Measurements from ENCODE around the gene MTHFD1L. TPM values are rescaled to one million over a fixed set of nuclear protein-coding genes. Genes with fewer than 3 reads are reported as not detected.
A peak's percentile ranks its signal among the peaks of the same experiment; 100 is the strongest.
"Not testable (repeated sequence)": the region's sequence is repeated elsewhere in the genome, so short reads cannot be mapped to it uniquely, and the experiment has no call there.

Gene MTHFD1L
- 26.9 TPM for polyA plus RNA-seq (ENCODE audit: insufficient read length)

DNA sequence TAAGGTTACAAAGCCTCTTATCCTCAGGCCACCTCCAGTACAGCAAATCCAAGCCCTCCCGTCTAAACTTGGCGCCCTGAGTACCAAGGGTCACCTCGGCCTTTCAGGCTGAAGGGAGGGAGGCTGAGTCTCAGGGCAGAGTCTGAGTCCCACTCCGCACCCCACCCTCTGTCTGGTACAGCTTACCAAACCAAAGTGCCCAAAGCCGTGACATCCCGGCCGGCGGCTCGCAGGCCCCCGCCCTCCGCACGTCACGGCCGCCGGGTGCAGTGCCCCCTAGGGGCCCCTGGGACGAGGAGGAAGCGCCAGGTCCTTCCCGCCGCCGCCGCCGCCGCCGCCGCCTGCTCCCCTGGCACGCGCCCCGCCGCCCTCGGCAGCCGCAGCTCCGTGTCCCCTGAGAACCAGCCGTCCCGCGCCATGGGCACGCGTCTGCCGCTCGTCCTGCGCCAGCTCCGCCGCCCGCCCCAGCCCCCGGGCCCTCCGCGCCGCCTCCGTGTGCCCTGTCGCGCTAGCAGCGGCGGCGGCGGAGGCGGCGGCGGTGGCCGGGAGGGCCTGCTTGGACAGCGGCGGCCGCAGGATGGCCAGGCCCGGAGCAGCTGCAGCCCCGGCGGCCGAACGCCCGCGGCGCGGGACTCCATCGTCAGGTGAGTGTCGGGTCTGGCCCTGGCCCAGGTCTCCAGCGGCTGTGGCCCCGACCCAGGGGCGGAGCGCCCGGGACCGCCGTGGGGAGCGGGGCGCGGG is at the start of gene MTHFD1L:
Gene MTHFD1L (plus strand): TSS at position 297 of the 741 bp plus-strand sequence. CDS start 121 bp downstream, at position 418.
- peak; percentile 62 for DNase-seq

DNA sequence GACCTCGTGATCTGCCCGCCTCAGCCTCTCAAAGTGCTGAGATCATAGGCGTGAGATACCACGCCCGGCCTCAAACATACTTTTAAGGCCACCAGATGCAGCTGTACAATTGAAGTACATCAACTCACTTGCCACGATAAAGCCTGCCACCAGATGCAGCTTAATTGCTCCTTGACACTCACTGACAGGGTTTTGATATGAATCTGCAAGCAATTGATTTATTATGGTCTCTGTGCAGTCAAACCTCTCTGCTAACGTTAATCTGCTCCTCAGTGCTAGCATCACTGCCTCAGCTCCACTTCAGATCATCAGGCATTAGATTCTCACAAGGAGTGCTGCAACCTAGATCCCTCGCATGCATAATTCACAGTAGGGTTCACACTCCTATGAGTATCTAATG is 48.9 kb upstream of the MTHFD1L start:
- not testable (repeated sequence) for DNase-seq

DNA sequence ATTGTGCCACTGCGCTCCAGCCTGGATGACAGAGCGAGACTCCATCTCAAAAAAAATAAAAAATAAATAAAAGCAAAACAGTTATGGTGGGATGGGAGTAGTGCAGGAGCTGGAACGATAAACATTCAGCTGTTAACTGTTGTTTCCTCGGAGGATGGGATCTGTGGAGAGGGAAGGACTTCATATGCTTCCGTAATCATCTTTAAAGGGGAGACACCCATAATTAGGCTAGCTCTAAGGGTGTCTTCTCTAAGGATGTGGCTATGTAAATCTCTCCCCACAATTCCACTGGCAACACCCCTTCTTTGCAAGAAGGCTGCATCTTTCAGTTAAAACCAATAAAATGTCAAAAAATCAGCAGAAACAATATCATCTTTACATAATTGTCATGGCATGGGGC is 42.6 kb upstream of the MTHFD1L start:
- no peak for DNase-seq

DNA sequence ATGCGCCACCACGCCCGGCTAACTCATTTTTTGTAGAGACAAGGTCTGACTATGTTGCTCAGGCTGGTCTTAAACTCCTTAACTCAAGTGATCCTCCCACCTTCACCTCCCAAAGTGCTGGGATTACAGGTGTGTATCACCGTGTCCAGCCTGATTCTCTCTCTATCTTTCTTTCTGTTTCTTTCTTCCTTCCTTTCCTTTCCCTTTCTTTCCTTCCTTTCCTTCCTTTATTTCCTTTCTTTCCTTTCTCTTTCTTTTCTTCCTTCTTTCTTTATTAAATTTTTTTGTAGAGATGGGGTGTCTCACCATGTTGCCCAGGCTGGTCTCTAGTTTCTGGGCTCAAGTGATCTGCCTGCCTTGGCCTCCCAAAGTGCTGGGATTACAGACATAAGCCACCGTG is 38.7 kb upstream of the MTHFD1L start:
- DNase-seq: no peak

DNA sequence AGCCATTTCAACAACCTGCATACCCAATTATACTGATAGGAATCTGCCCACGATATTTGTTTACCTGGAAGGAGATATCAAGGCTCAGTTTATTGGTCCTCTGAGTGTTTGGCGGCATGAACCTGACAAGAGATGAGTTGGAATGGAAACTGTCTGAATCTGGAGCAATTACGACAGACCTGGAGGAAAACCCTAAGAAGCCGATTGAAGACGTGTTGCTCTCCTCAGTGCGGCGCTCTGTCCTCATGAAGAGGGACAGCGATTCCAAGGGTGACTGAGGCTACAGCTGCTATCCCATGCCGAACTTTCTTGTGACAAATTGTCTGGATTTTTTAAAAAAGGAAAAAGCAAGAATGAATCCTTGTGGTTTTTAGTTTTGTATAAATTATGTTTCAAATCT is 37.4 kb upstream of the MTHFD1L start:
- DNase-seq: not testable (repeated sequence)

DNA sequence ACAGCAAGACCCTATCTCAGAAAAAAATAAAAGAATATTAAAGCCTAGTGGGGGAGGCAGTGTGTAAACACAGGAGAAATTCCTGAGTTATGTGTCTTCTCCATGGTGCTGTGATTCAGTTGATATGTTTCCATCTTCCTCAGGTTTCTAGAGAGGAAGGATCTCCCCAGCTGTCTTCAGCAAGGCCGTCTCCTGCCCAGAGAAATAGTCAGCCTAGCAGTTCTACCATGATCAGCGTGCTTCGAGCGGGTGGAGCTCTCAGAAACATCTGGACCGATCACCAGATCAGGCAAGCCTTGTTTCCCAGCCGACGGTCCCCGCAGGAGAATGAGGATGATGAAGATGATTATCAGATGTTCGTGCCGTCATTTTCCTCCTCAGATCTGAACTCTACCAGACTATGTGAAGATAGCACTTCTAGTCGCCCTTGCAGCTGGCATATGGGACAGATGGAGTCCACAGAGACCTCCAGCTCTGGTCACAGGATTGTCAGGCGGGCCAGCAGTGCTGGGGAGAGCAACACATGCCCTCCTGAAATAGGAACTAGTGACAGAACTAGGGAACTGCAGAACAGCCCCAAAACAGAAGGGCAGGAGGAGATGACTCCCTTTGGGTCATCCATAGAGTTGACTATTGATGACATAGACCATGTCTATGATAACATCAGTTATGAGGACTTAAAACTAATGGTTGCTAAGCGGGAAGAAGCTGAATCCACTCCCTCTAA is 34.9 kb upstream of the MTHFD1L start:
- no peak for DNase-seq

DNA sequence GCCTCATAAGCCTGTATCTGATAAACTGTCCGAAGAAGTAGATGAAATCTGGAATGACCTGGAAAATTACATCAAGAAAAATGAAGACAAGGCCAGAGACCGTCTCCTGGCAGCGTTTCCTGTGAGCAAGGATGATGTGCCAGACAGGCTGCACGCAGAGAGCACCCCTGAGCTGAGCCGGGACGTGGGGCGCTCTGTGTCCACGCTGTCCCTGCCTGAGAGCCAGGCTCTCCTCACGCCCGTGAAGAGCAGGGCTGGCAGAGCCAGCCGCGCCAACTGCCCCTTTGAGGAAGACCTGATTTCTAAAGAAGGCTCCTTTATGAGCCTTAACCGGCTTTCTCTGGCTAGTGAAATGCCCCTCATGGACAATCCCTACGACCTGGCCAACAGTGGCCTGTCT is 33.9 kb upstream of the MTHFD1L start:
- DNase-seq: no peak

DNA sequence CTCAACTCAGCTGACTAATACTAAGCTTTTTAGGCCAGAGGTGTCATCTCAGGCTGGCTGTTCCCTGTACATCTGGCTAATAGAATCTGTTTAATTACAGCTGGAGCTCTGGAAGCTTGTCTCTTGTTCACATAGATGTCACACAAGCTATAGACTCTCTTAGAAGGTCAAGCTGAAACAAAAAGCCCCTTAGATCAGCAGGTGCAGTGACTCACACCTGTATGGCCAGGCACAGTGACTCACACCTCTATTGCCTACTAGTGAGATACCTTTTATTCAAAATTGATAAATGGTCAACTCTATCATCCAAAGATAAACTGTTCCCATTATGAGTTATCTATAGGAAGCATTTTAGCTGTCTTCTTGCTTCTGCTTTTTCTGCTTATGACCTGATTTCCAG is 29.9 kb upstream of the MTHFD1L start:
- DNase-seq: no peak

DNA sequence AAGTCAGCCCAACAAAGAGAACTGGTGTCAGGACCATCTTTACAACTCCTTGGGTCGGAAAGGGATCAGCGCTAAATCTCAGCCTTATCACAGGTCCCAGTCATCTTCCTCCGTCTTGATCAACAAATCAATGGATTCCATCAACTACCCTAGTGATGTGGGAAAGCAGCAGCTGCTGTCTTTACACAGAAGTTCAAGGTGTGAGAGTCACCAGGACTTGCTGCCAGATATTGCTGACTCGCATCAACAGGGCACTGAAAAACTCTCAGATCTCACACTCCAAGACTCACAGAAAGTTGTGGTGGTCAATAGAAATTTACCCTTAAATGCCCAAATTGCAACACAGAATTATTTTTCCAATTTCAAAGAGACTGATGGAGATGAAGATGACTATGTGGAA is 25.3 kb upstream of the MTHFD1L start:
- no peak for DNase-seq

DNA sequence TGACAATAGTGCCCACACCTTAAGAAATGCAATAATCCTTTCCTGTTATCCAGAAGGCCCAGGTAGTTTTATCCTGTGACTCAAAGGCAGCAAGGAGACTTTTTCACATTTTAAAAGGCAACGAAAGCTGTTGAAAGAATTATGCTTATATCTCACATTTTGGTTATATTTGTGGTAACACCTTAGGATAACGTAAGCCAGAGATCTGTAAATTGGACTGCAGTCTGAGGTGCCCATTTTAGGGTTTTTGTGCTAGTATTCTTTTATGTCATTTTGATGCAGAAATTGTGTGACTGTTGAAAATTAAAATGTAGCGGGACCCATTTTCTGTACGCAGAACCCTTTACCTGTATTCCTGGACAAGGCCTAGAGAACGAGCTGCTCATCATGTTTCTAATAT is 24.3 kb upstream of the MTHFD1L start:
- DNase-seq: no peak

DNA sequence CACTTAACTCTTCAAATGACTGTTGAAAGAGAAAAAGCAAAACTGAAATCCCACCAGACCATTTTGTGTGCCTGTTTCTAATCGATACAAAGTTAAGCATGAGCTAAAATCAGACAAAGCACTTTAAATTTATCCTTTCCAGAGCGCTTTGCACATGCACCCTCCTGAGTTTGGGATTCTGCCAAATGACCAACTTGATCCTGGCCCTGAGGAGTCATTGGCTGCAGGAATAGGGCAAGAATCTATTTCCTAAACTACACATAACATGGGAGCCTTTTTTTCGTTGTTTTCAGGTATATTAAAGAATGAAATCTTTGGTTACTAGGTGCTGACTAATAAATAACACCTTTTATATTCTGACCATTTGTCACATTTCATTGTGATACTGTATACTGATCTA is 23.8 kb upstream of the MTHFD1L start:
- DNase-seq: no peak

DNA sequence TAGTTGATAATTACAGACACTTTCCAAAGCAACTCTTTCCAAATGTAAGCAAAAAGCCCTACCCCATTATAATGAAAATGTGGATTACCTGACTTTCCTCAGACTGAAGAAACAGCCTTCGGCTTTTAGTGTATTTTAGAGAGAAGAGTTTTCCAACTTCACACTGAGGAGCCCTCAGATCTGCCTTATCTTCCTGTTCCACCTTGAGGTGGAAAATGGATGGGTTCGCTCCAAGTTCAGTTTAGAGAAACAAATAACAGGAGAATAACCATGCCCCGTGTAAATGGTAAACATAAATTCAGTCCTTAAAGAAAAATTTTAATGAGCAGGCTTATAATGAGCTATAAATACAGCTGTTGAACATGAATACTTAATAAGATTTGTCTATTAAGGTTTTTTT is 21.1 kb upstream of the MTHFD1L start:
- no peak for DNase-seq

DNA sequence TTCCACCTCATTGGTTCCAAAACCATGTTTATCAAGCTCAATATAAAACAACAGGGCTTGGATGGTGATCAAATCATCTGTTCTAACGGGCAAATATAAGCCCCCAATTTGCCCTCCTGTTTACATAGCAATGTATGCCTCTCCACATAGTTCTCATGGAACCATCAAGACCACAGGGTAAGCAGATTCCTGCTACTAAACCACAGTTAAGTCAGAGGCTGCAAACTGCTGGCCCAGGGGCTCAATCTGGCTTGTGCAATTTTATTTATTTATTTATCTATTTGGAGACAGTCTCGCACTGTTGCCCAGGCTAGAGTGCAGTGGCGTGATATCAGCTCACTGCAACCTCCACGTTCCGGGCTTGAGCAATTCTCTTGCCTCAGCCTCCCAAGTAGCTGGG is 18.9 kb upstream of the MTHFD1L start:
- no peak for DNase-seq

DNA sequence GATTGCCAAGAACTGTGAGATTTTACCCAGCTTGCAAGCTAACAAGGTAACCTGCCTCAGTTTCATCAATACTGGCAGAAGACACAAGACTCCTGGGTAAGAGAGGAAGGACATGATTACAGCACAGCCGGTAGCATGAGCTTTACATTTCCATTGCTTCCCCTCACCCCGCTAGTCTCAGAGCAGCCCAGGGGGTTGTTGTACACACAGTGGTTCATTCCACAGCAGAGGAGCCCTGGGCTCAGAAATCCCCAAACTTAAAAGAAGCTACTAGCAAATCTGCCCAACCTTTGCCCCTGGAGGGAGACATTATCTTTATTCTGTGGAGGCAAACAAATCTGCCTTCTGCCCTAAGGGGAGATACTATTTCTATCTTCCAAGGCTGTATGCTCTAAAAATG is 17.1 kb upstream of the MTHFD1L start:
- DNase-seq: no peak

DNA sequence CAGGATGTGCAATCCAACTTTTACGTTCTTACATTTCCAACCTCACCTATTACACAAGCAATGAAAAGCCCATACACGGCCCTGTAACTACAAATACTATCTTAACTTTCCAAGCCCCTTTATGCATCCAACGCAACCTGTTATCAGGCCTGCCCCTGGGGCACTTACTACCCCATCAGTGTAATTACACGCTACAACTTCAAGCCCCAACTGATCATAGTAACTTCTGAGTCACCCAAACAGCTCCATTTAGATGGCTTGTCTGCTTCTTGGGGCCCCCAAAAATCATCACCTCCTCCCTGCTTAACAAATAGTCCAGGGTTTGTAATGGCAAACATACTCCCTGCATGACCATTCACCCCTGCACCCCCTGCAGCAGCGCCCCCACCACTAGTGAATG is 11.1 kb upstream of the MTHFD1L start:
- not testable (repeated sequence) for DNase-seq

DNA sequence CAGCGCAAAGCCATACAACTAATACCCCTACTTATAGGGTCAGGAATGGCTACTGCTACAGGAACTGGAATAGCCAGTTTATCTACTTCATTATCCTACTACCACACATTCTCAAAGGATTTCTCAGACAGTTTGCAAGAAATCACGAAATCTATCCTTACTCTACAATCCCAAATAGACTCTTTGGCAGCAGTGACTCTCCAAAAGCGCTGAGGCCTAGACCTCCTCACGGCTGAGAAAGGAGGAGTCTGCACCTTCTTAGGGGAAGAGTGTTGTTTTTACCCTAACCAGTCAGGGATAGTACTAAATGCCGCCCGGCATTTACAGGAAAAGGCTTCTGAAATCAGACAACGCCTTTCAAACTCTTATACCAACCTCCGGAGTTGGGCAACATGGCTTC is 10.3 kb upstream of the MTHFD1L start:
- not testable (repeated sequence) for DNase-seq

DNA sequence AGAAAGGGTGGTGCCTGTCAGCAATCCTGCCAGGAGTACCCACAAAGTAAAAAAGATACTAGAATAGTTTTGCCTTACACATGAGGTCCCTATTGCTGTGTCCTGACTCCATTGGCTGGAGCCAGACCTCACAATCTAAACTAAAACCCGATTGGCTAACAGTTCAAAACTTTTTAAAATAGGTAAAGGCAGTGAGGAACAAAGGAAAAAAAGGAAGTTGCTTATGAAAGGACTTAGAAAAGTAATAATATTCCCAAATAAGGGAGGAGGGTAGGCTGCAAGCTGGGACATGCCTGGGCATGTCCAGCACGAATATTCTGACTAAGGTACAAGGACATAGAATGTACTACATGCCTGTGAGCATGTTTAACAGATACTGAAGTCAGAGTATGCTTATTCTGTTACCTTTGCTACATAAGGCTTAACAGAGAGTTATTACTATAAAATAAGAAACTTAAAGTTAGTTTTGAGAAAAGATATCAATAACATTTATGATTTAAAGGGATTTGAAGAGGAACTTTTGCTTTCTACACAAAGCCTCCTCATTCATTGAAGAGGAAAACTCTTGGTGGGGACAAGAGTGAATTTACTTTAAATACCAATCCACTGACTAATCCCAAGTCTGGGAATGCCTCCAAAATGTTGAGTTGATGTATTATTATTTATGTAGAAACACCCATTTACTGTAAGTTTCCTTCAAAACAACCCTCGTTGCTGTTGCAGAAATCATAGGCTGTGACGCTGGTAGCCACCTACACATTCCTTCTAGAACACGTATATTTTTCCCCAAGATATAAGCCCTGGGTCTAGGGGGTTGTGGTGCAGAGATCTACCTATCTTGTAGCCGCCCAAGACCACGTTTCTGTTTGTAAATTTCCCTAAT is 8.2 kb upstream of the MTHFD1L start:
- DNase-seq: peak; percentile 82

DNA sequence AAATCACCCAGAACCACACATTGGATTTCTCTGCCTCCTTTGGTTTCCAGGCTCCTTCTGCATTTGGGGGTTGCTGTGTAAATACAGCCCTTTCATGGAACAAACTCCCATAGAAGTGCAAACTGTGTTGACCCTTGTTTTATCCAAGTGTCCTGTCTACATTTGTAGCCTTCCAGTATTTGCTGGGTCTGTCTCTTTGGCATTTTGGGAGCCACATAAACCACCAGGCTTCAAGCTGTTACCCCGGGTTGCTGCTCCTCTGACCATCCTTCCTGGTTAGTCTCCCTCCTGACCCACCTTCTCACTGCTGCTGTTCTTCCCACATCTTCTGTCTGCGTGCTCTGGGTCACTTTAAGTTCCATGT is 7.6 kb upstream of the MTHFD1L start:
- no peak for DNase-seq

DNA sequence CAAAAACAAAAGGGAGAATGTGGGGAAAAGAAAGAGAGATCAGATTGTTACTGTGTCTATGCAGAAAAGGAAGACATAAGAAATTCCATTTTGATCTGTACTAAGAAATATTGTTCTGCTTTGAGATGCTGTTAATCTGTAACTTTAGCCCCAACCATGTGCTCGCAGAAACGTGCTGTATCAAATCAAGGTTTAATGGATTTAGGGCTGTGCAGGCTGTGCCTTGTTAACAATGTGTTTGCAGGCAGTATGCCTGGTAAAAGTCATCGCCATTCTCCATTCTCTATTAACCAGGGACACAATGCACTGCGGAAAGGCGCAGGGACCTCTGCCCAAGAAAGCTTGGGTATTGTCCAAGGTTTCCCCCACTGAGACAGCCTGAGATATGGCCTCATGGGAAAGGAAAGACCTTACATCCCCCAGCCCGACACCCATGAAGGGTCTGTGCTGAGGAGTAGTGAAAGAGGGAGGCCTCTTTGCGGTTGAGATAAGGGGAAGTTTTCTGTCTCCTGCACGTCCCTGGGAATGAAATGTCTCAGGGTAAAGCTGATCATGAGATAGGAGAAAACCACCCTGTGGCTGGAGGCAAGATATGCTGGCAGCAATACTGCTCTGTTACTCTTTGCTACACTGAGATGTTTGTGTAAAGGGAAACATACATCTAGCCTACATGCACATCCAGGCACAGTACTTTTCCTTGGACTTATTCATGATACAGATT is 3.9 kb upstream of the MTHFD1L start:
- DNase-seq: not testable (repeated sequence)

DNA sequence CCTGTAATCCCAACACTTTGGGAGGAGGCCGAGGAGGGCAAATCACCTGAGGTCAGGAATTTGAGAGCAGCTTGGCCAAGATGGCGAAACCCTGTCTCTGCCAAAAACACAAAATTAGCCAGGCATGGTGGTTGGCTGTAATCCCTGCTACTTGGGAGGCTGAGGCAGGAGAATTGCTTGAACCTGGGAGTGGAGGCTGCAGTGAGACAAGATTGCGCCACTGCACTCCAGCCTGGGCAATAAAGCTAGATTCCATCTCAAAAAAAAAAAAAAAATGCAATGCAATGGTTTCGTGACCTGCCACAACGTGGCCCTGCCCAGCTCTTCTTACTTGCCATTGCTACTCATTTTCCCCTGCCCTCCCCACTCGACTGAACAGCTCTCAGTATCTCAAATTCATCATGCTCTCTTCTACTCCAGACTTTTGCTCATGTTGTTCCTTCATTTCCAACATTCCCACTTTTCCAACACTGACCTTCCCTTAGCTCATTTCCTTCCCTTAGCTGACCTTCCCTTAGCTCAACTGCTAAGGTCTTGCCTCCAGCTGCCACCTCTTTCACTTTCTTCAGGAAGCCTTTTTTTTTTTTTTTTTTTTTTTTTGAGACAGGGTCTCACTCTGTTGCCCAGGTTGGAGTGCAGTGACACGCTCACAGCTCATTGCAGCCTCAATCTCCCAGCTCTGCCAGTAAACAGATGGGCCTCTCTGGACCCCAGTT is 2.1 kb upstream of the MTHFD1L start:
- no peak for DNase-seq

DNA sequence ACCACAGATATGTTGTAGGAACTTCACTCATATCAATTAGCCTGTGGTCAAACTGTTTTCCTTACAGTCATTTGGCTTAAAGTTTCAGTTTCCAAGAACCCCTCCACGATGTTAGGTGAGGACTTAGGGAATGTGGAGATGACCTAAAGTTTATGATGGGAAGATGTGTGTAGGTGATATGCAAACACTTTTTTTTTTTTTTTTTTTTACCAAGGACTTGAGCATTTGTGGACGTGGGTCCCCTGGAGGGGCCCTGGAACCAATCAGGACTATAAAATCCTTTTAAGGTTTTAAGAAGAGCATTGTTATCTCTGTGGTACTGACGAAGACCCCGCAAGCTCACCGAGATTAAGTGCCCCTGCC is 478 bp upstream of the MTHFD1L start:
- no peak for DNase-seq
